Fibroblast of skin of left biceps (primary cell): ENCODE results near the gene PCYT1A.
"Not testable (repeated sequence)": the region's sequence is repeated elsewhere in the genome, so short reads cannot be mapped to it uniquely, and the experiment has no call there.

ENCODE experiments used
- DNase-seq, 2 experiments: peaks; one replicate each; pipeline ENCODE4 v3.0.0-alpha.2; 2013; ENCODE audit warnings: low read depth in 2 of 2

Gene PCYT1A

DNA sequence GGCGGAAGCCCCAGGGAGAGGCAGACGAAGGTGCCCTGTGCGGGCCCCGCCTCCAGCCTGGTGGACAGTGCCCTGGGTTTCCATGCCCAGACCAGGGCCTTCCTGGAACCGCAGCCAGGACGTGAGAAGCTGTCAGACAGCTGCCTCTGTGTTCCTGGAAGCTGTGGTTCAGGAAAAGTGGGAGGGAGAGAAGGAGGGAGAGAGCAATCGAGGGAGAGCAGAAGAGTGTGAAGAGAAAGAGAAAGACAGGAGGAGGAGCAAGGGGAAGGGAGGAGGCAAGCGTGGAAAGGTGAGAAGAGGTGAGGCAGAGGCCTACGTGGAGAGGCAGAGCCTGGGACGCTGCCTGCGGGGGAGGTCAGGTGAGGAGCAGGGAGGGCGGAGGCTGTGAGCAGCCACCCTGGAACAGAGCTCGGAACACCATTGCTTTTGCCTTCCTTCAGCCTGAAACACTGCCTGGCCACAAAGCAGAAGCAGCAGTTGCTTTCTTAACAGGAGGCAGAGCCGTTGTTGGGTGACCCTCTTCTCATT lies 94.9 kb downstream of the PCYT1A start:
- no peak for DNase-seq

DNA sequence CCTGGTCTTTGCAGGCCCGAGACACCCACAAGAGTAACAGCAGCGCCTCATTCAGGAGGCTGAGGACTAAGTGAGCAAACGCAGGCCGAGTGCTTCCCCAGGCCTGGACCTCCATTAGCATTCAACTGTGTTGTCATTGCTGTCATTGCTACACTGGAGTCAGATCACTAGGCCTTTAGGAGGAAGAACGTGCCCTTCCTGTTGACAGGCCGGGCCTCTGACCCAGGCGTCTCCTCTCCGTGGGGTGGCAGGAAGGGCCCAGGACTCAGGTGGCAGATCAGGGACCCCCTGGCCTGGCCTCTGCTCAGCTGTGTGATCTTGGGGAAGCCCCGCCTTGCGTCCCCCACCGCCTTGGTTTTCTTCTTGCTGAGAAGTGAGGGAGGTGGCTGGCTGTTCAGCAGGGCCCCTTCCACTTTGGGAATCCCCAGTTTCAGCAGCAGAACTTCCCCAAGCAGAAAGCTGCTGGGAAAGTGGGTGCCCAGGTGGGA lies 95.4 kb downstream of the PCYT1A start:
- DNase-seq: no peak

DNA sequence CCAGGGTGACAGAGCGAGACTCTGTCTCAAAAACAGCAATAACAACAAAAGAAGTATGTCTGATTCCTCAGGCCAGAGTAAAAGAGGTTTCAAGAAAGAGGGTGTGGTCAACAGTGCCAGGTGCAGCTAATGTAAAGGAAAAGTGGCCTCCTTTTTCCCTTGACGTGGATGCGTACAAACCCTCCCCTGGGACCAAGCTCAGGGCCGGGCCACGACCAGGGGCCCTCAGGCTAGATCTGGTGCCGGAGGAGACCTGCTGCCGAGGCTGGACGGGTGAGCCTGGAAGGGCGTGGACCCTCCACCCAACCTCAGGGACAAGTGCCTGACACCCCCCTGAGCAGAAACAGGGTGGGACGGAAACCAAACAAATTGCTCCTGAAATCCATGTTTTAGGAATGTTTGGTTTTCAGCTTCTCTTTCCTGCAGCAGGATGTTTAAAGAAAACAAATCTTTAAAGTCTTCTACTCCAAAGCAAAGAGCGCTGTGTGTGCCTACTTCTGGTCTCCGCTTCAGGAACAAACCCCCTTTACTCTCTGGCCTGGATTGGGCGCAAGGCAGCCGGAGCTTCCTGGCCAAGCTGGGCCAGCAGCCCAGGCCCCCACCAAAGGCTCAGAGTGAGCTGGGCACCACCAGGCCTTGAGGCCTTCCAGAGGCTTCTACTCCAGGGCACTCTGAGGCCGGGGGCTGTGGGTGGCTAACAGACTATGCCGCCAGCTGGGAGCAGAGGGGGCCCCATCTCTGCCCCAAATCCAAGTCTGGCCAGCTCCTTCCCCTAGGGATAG lies 97.8 kb downstream of the PCYT1A start:
- no peak for DNase-seq

GRCh38 chr3:196186651-196187573 lies 100.6 kb downstream of the PCYT1A start:
- DNase-seq: no peak

DNA sequence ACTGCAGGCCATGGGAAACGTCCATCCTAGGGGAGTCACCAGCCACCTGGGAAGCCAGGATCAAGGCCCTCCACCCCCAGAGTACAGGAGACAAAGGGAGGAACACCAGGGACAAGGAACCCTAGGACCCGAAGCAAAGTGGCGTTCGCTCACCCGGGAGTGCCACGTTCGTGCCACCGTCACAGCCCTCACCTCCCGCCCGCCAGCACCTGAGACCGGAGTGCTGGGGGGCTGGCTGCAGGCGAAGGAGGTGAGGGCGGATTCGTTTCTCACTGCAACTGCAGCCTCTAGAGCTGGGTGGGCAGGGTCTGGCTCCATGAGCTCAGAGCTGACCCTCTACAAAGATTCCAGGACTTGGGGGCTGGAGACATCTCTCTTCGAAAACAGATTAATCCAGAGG lies 102.6 kb downstream of the PCYT1A start:
- no peak for DNase-seq

- not testable (repeated sequence) for DNase-seq
Observed at GRCh38 chr3:196184169-196184432, 103.4 kb downstream of the PCYT1A start.

DNA sequence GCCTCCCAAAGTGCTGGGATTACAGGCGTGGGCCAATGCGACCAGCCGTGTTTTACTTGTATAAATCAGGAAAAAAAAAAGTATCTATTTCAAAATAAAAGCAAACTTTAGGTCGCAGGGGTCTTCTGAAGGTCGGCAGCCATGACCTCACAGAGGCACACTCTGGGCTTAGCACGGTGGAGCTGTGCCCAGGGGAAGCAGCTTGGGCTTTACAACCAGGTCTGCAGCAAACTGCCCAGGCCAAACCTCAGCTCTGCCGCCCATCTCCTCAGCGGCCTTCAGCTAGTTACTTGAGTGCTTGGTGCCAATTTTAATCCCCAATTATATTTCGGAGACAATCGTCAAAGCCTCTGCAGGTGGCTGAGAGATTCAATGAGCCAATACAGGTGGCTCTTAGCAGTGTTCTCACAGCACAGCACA lies 106.4 kb downstream of the PCYT1A start:
- no peak for DNase-seq

GRCh38 chr3:196180346-196180745 lies 107.2 kb downstream of the PCYT1A start:
- no peak for DNase-seq
